Stimulated activated CD4-positive, alpha-beta T cell treated with anti-CD3 and anti-CD28 coated beads, TNF-alpha, amount 100 ng/mL, for 24 hours (primary cell): ENCODE results near the gene P2RX2.

Experiments
- DNase-seq, 3 experiments: peaks; one replicate each; pipeline ENCODE4 v3.0.0-alpha.2; 2020; ENCODE audit warnings: low read depth in 3 of 3

Gene P2RX2

GRCh38 chr12:132619386-132620112 is 973 bp downstream of the P2RX2 start:
- no peak for DNase-seq

GRCh38 chr12:132620113-132620898 is 1.7 kb downstream of the P2RX2 start:
- no peak for DNase-seq

GRCh38 chr12:132620899-132621656 is 2.5 kb downstream of the P2RX2 start:
- DNase-seq = no peak

GRCh38 chr12:132621657-132622435 is 3.3 kb downstream of the P2RX2 start:
- no peak for DNase-seq

- no peak for DNase-seq
Observed at GRCh38 chr12:132622437-132623071, 4.0 kb downstream of the P2RX2 start.

GRCh38 chr12:132623072-132623869 is 4.7 kb downstream of the P2RX2 start:
- no peak for DNase-seq

GRCh38 chr12:132624186-132624855 is 5.7 kb downstream of the P2RX2 start:
- no peak for DNase-seq

GRCh38 chr12:132624910-132625630 is 6.5 kb downstream of the P2RX2 start:
- no peak for DNase-seq

GRCh38 chr12:132625731-132626430 is 7.3 kb downstream of the P2RX2 start:
- DNase-seq = no peak

GRCh38 chr12:132629330-132629729 is 10.8 kb downstream of the P2RX2 start:
- DNase-seq = no peak

GRCh38 chr12:132630672-132631071 is 12.1 kb downstream of the P2RX2 start:
- no peak for DNase-seq

GRCh38 chr12:132631666-132632065 is 13.1 kb downstream of the P2RX2 start:
- no peak for DNase-seq

- DNase-seq = no peak
Observed at GRCh38 chr12:132632521-132633228, 14.1 kb downstream of the P2RX2 start.

GRCh38 chr12:132633398-132633797 is 14.8 kb downstream of the P2RX2 start:
- DNase-seq = no peak

- no peak for DNase-seq
Observed at GRCh38 chr12:132633901-132634300, 15.3 kb downstream of the P2RX2 start.

- DNase-seq = no peak
Observed at GRCh38 chr12:132634411-132634990, 15.9 kb downstream of the P2RX2 start.
